BLaER1 (cell line): Measurements from ENCODE around the gene SLC9C1.

Experiments used
- H3K27ac ChIP-seq: shearing (Covaris generic); formaldehyde crosslinking; 2 replicates; pipeline ENCODE4 v1.8.1; 2022
- H3K27me3 ChIP-seq: shearing (Covaris generic); formaldehyde crosslinking; 2 replicates; pipeline ENCODE4 v1.8.1; 2022
- H3K36me3 ChIP-seq: shearing (Covaris generic); formaldehyde crosslinking; 2 replicates; pipeline ENCODE4 v1.8.1; 2022
- H3K4me1 ChIP-seq: shearing (Covaris generic); formaldehyde crosslinking; 2 replicates; pipeline ENCODE4 v1.8.1; 2022
- H3K4me2 ChIP-seq: shearing (Covaris generic); formaldehyde crosslinking; 2 replicates; pipeline ENCODE4 v1.8.1; 2022
- H3K4me3 ChIP-seq: shearing (Covaris generic); formaldehyde crosslinking; 2 replicates; pipeline ENCODE4 v1.8.1; 2022
- H3K9ac ChIP-seq: shearing (Covaris generic); formaldehyde crosslinking; 2 replicates; pipeline ENCODE4 v1.8.1; 2022
- H3K9me3 ChIP-seq: shearing (Covaris generic); formaldehyde crosslinking; 2 replicates; pipeline ENCODE4 v1.8.1; 2022
- H4K20me1 ChIP-seq: shearing (Covaris generic); formaldehyde crosslinking; 2 replicates; pipeline ENCODE4 v1.8.1; 2022
- Cebpa-rat ChIP-seq: shearing (Covaris generic); IDR thresholded peaks from 2 replicates; pipeline ENCODE4 v1.8.1; 2022

The SLC9C1 gene

GRCh38 chr3:112333002-112333380 lies 39.0 kb upstream of the SLC9C1 start, which contains the start of gene CD200:
CD200 (plus strand) TSS chr3:112333156; CDS start chr3:112333213, 57 bp downstream.
- Histone ChIP-seq H3K9ac (no peak within 1 kb of the TSS), H3K9me3 (peaks cover 10% of the 10 kb centered on the region; the same call in 1 of the 2 replicates), H3K36me3 (no peaks in the 10 kb centered on the region), H4K20me1 (no peaks in the 10 kb centered on the region), H3K4me1 (peaks cover 10% of the 10 kb centered on the region), H3K4me3 (peak within 1 kb of the TSS; percentile 61), H3K27me3 (peaks cover 47% of the 10 kb centered on the region), H3K27ac (no peak within 1 kb of the TSS), H3K4me2 (peak within 1 kb of the TSS; percentile 85)
- TF ChIP-seq Cebpa-rat = no peak

DNA sequence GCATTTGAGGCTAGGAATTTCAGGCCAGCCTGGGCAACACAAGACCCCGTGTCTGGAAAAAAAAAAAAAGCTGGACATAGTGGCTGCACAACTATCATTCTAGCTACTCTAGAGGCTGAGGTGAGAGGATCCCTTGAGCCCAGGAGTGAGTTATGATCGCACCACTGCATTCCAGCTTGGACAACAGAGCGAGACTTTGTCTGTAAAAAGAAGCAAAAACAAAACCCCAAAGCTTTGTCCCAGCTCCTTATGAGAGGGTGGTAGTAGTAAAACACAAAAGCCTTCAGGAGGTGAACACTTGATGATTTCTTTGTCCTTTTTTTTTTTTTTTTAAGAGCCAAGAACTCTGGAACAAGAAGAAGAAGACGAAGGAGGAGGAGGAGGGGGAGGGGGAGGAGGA lies 37.8 kb upstream of the SLC9C1 start:
- Histone ChIP-seq H3K9me3 (peaks cover 10% of the 10 kb centered on the region; the same call in 1 of the 2 replicates), H3K9ac (no peak overlapping the region), H3K4me1 (peaks cover 10% of the 10 kb centered on the region), H4K20me1 (no peaks in the 10 kb centered on the region), H3K27ac (no peak overlapping the region), H3K27me3 (peaks cover 47% of the 10 kb centered on the region), H3K36me3 (no peaks in the 10 kb centered on the region), H3K4me2 (no peak overlapping the region), H3K4me3 (no peak overlapping the region)
- TF ChIP-seq Cebpa-rat = no peak

DNA sequence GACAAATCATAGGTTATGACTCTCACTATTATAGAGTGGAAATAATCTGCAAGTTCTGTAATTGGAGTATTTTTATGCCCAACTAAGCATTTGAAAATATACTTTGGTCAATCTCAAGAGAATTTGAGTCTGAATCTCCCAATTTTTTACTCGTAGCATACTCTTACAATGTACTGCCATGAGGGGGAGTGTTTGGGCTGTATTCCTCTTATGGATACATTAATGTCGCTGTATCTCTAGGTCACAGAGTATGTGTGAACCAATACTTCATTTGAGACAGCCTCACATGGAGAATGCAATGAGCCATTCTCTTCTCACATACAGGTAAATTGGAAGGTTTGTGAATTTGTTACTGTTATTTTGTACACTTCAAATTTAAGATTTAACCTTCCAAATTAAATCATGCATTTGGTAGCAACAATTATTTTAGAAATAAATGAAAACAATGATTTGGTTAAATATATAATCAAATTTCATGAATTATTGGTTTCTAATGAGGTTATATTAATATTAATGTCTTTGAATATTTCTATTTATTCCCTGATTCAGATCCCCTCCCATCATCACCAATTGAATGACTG lies 33.4 kb upstream of the SLC9C1 start:
- Histone ChIP-seq H3K36me3 (no peaks in the 10 kb centered on the region), H3K27me3 (peaks cover 13% of the 10 kb centered on the region), H3K9me3 (0 out of 2 replicates have a peak, but pooled peaks cover 5% of the 10 kb centered on the region), H3K4me3 (no peak overlapping the region), H3K9ac (no peak overlapping the region), H3K4me2 (no peak overlapping the region), H3K27ac (no peak overlapping the region), H4K20me1 (no peaks in the 10 kb centered on the region), H3K4me1 (no peaks in the 10 kb centered on the region)
- TF ChIP-seq Cebpa-rat = no peak

DNA sequence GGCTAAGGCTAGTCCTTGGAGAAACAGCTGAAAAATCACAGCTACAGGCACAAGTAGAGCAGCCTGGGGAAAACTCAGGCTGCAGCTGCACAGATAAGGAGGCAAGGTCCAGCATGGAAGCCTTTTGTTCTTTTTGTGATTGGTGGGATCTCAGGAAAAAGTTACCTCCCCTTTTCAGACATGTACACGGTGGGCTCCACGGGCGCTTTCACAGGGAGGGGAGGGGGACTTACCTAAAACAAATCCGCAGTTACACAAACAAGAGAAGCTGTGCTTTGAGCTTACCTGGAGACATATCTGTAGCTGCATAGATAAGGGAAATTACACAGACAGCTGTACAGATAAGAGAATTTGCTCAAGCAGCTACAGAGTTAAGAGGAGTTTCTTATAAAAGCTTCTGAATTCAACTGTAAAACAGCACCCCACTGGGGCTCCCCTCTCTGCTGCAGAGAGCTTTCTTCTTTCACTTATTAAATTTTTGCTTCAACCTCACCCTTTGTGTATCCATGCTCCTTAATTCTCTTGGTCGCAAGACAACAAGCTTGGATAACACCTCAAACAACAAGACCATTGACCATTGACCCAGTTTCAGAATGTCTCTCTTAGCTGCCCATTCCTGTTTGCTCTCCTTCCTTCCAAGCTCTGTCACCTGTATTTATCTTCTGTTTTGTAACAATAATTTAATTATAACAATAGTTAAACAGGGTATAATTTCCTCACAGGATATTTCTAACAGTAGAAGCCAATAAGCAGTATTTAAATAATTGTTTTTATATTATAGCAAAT lies 28.0 kb upstream of the SLC9C1 start:
- Histone ChIP-seq H3K27me3 (no peaks in the 10 kb centered on the region), H4K20me1 (no peaks in the 10 kb centered on the region), H3K4me2 (no peak overlapping the region), H3K4me1 (no peaks in the 10 kb centered on the region), H3K9me3 (0 out of 2 replicates have a peak, but pooled peaks cover 7% of the 10 kb centered on the region), H3K36me3 (no peaks in the 10 kb centered on the region), H3K9ac (no peak overlapping the region), H3K4me3 (no peak overlapping the region), H3K27ac (no peak overlapping the region)
- no peak for TF ChIP-seq Cebpa-rat

- Histone ChIP-seq H3K27ac (no peak overlapping the region), H3K36me3 (no peaks in the 10 kb centered on the region), H3K4me2 (no peak overlapping the region), H3K4me3 (no peak overlapping the region), H3K4me1 (no peaks in the 10 kb centered on the region), H3K9ac (no peak overlapping the region), H3K27me3 (no peaks in the 10 kb centered on the region), H3K9me3 (peaks cover 17% of the 10 kb centered on the region), H4K20me1 (no peaks in the 10 kb centered on the region)
- no peak for TF ChIP-seq Cebpa-rat
Observed at GRCh38 chr3:112320691-112321090, 26.7 kb upstream of the SLC9C1 start.

GRCh38 chr3:112319516-112320276 lies 25.7 kb upstream of the SLC9C1 start:
- H4K20me1 ChIP-seq = no peaks in the 10 kb centered on the region
- H3K4me3 ChIP-seq = no peak overlapping the region
- H3K4me1 ChIP-seq = no peaks in the 10 kb centered on the region
- H3K27ac ChIP-seq = no peak overlapping the region
- no peaks in the 10 kb centered on the region for H3K27me3 ChIP-seq
- no peak overlapping the region for H3K9ac ChIP-seq
- no peak for TF ChIP-seq Cebpa-rat
- no peaks in the 10 kb centered on the region for H3K36me3 ChIP-seq
- no peak overlapping the region for H3K4me2 ChIP-seq
- H3K9me3 ChIP-seq = peaks cover 24% of the 10 kb centered on the region

GRCh38 chr3:112315791-112316190 lies 21.8 kb upstream of the SLC9C1 start:
- H3K9me3 ChIP-seq = peaks cover 24% of the 10 kb centered on the region
- no peaks in the 10 kb centered on the region for H3K4me1 ChIP-seq
- H3K4me3 ChIP-seq = no peak overlapping the region
- TF ChIP-seq Cebpa-rat = no peak
- H3K27me3 ChIP-seq = no peaks in the 10 kb centered on the region
- no peak overlapping the region for H3K27ac ChIP-seq
- H3K36me3 ChIP-seq = no peaks in the 10 kb centered on the region
- no peak overlapping the region for H3K4me2 ChIP-seq
- no peaks in the 10 kb centered on the region for H4K20me1 ChIP-seq
- no peak overlapping the region for H3K9ac ChIP-seq

DNA sequence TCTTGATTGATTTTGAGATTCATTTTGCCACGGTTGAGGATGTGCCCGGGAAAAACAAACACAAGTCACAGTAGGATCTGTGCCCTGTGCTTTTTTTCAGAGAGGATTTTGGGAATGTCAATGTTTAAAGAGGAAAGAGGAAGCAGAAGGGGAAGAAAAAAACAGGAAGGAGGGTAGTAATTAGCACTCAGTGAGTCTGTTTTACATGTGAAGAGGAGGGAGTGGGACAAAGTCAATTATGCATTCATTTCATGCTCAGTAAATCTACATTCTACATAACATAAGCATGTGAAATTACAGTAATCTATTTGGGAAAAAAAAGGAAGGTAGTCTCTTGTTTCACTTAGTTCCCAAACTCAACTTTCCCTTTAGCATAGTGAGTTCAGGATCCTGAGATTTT lies 20.6 kb upstream of the SLC9C1 start:
- Histone ChIP-seq H3K9ac (no peak overlapping the region), H3K27ac (no peak overlapping the region), H3K27me3 (no peaks in the 10 kb centered on the region), H3K4me1 (no peaks in the 10 kb centered on the region), H4K20me1 (no peaks in the 10 kb centered on the region), H3K36me3 (no peaks in the 10 kb centered on the region), H3K4me3 (no peak overlapping the region), H3K9me3 (peaks cover 24% of the 10 kb centered on the region), H3K4me2 (no peak overlapping the region)
- TF ChIP-seq Cebpa-rat = no peak

DNA sequence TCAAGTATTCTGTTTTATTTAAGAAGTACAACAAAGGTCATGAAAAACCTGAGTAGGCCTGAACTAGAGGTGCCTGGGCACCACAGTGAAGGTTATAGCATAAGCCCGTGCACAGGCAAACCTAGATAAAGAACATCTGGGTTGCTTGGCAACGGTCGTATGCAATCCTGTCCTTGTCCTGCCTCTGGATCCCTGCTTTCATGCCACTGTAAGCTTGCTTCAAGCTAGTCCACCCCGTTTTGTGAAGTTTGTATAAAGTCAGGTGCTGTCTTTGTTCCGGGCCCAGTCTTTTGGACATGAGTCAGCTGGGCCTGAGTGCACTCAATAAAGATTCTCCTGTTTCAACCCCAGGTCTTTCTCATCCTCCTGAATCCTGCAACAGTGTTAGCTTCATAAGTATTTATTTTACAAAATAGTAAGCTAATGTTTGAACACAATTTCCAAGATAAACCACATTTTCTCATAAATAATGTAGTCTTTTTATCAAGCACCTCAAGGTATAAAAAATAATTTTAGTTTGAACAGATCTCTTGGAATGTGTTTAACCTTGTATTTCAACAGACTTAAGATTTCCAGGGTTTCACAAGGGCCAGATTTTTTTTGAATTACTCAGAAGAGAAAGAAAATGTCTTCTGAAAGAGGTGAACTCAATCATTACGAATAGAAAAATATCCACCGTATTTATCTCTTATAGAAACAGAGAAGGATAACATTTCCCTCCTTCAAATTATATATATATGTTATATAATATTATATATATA lies 14.3 kb upstream of the SLC9C1 start:
- TF ChIP-seq Cebpa-rat = no peak
- Histone ChIP-seq H3K4me2 (no peak overlapping the region), H3K9me3 (no peaks in the 10 kb centered on the region), H3K27me3 (no peaks in the 10 kb centered on the region), H3K36me3 (no peaks in the 10 kb centered on the region), H3K4me3 (no peak overlapping the region), H4K20me1 (no peaks in the 10 kb centered on the region), H3K9ac (no peak overlapping the region), H3K4me1 (peaks cover 13% of the 10 kb centered on the region), H3K27ac (no peak overlapping the region)
